MCF 10A (cell line): ENCODE results near the gene CPEB2. TPM values are rescaled to one million over a fixed set of nuclear protein-coding genes. Genes with fewer than 3 reads are reported as not detected.

Experiments used
- BruUV-seq: library from RNA; stranded (reverse); fragments of 400-500 nt; replicated peaks from 2 replicates; lab custom pipeline; 2021; lab: Mats Ljungman, UMichigan
- CTCF ChIA-PET: fragments of 300-600 bp; sonication (Branson Sonifier 250); formaldehyde crosslinking; extraction: SDS; loops from one replicate; lab custom pipeline; 2021; ENCODE audit warnings: antibody characterized with exemption, inconsistent platforms; lab: Yijun Ruan, JAX
- POLR2A ChIA-PET: fragments of 300-600, 350-650 bp; sonication (Branson Sonifier 250); formaldehyde crosslinking; extraction: SDS; loops from one replicate; lab custom pipeline; 2020; ENCODE audit warnings: antibody characterized with exemption, inconsistent platforms; lab: Yijun Ruan, JAX
- DNase-seq: peaks from one replicate; pipeline ENCODE4 v3.0.0-alpha.2; 2018; ENCODE audit not compliant: unreplicated experiment
- H3K27ac Mint-ChIP-seq: one replicate; pipeline ENCODE4 v1.8.0; 2022; ENCODE audit warnings: mild to moderate bottlenecking, low read depth, mixed read lengths; ENCODE audit not compliant: unreplicated experiment
- H3K27me3 Mint-ChIP-seq: one replicate; pipeline ENCODE4 v1.8.0; 2022; ENCODE audit warnings: mixed read lengths; ENCODE audit not compliant: insufficient read depth, unreplicated experiment
- H3K36me3 Mint-ChIP-seq: one replicate; pipeline ENCODE4 v1.8.0; 2022; ENCODE audit warnings: mild to moderate bottlenecking, moderate library complexity, mixed read lengths; ENCODE audit not compliant: insufficient read depth, unreplicated experiment
- H3K4me1 Mint-ChIP-seq: one replicate; pipeline ENCODE4 v1.8.0; 2022; ENCODE audit warnings: mixed read lengths; ENCODE audit not compliant: insufficient read depth, unreplicated experiment
- H3K4me3 Mint-ChIP-seq: one replicate; pipeline ENCODE4 v1.8.0; 2022; ENCODE audit warnings: mild to moderate bottlenecking, moderate library complexity, mixed read lengths; ENCODE audit not compliant: unreplicated experiment
- H3K9me3 Mint-ChIP-seq: one replicate; pipeline ENCODE4 v1.8.0; 2022; ENCODE audit warnings: mixed read lengths; ENCODE audit not compliant: unreplicated experiment
- CTCF ChIP-seq: fragments of 200-600 bp; IDR thresholded peaks from one replicate; pipeline ENCODE4 v1.8.0; 2022; ENCODE audit warnings: antibody characterized with exemption, mild to moderate bottlenecking; ENCODE audit not compliant: unreplicated experiment
- intact Hi-C: fragments of 100-400 bp; cut with micrococcal nuclease; formaldehyde crosslinking; loops from 2 replicates; pipeline ENCODE4 v1.14.1; 2022
- total RNA-seq: library from RNA; stranded (reverse); gene quantifications from 2 replicates; pipeline ENCODE4 v1.2.3, GENCODE V29; 2022

Gene CPEB2
- total RNA-seq, 1 experiment from 2014 or later, result 13.8 TPM

DNA sequence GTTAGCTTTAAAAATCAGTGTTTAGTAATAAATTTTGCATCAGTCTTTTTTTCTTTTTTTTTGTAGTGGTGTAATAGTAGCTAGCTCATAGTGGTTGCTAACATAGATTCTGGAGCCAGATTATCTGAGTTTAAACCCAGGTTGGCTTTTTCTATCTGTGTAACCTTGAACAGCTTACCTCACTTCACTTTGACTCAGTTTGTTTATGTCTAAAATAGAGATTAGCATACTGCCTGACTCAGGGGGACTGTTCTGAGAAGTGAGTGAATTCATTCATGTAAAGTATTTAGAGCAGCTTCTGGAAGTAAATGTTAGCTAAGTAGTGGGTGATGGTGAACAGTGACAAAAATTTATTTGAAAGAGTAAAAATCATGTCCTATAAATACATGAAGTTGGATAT lies 32.9 kb downstream of the CPEB2 start:
- intact Hi-C loops, result no loop called here
- Mint-ChIP-seq H3K27me3 (no peaks in the 10 kb centered on the region), H3K9me3 (no peaks in the 10 kb centered on the region), H3K36me3 (peaks cover 8% of the 10 kb centered on the region), H3K4me1 (peaks cover 32% of the 10 kb centered on the region), H3K27ac (no peak overlapping the region), H3K4me3 (no peak overlapping the region)
- POLR2A ChIA-PET, result interaction anchor here (0.7 to 1.8 kb wide), 4 partner anchors 8 to 127 kb away, joined by 3 to 9 read pairs (median 4); no protein-coding TSS in a partner anchor
- DNase-seq, result no peak
- CTCF ChIA-PET, result interaction anchor here (0.6 to 1.6 kb wide), 3 partner anchors 8 to 161 kb away, joined by 3 to 5 read pairs (median 3); no protein-coding TSS in a partner anchor
- no TSS peak for BruUV-seq
- TF ChIP-seq CTCF, result no peak

GRCh38 chr4:15037923-15038541 lies 35.8 kb downstream of the CPEB2 start:
- peaks cover 36% of the 10 kb centered on the region for H3K4me1 Mint-ChIP-seq
- H3K27ac Mint-ChIP-seq, result no peak overlapping the region
- POLR2A ChIA-PET, result interaction anchor here (0.6 kb wide), 1 partner anchor 532 kb away, joined by 5 read pairs; no protein-coding TSS in a partner anchor
- no peaks in the 10 kb centered on the region for H3K9me3 Mint-ChIP-seq
- intact Hi-C loops, result no loop called here
- DNase-seq, result no peak
- CTCF ChIA-PET, result interaction anchor here (1.3 to 1.6 kb wide), 2 partner anchors 125 to 158 kb away, joined by 4 to 5 read pairs; no protein-coding TSS in a partner anchor
- H3K27me3 Mint-ChIP-seq, result no peaks in the 10 kb centered on the region
- peaks cover 24% of the 10 kb centered on the region for H3K36me3 Mint-ChIP-seq
- H3K4me3 Mint-ChIP-seq, result no peak overlapping the region
- TF ChIP-seq CTCF, result no peak
- no TSS peak for BruUV-seq

DNA sequence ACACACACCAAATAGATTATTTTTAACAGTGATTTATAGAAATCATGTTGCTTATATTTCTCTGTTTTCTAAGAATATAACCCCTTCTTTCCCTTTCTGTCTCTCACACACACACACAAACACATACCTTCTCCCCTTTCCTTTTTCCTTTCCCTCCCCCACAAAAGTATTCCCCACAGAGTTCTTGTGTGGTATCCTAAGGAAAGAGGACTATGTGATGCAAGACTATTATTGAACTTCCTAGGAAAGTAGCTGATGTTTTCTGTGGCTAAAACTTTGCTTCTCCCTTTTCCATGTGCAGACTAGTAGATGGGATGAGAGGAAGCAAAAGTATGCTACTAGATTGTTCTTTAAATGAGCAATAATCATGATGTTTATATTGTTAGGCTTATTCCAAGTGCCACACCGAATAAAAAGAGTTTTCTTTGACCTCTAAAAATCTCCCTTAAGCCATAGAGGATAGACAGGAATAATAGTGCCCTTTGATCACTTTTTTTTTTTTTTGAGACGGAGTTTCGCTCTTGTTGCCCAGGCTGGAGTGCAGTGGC lies 38.7 kb downstream of the CPEB2 start:
- no TSS peak for BruUV-seq
- Mint-ChIP-seq H3K4me1 (peaks cover 21% of the 10 kb centered on the region), H3K4me3 (no peak overlapping the region), H3K27ac (peak overlapping the region; percentile 66), H3K9me3 (no peaks in the 10 kb centered on the region), H3K36me3 (peaks cover 32% of the 10 kb centered on the region), H3K27me3 (no peaks in the 10 kb centered on the region)
- intact Hi-C loops, result no loop called here
- CTCF ChIA-PET, result interaction anchor here (0.5 to 1.5 kb wide), 5 partner anchors 109 to 1409 kb away, joined by 3 to 11 read pairs (median 4); no protein-coding TSS in a partner anchor
- no peak for DNase-seq
- POLR2A ChIA-PET, result interaction anchor here (0.6 kb wide), 1 partner anchor 29 kb away, joined by 3 read pairs; no protein-coding TSS in a partner anchor
- TF ChIP-seq CTCF, result no peak

GRCh38 chr4:15042529-15043167 lies 40.4 kb downstream of the CPEB2 start:
- peaks cover 32% of the 10 kb centered on the region for H3K36me3 Mint-ChIP-seq
- peaks cover 21% of the 10 kb centered on the region for H3K4me1 Mint-ChIP-seq
- TF ChIP-seq CTCF, result no peak
- no peak overlapping the region for H3K4me3 Mint-ChIP-seq
- DNase-seq, result no peak
- CTCF ChIA-PET, result interaction anchor here (0.6 to 1.5 kb wide), 6 partner anchors 8 to 1394 kb away, joined by 3 to 11 read pairs (median 3); no protein-coding TSS in a partner anchor
- intact Hi-C loops, result loop anchor here (1.0 kb wide), 1 partner anchor 120 kb away; no protein-coding TSS in a partner anchor
- H3K9me3 Mint-ChIP-seq, result no peaks in the 10 kb centered on the region
- H3K27me3 Mint-ChIP-seq, result no peaks in the 10 kb centered on the region
- no TSS peak for BruUV-seq
- POLR2A ChIA-PET, result interaction anchor here (0.9 to 1.8 kb wide), 5 partner anchors 8 to 186 kb away, joined by 3 to 9 read pairs (median 5); no protein-coding TSS in a partner anchor
- H3K27ac Mint-ChIP-seq, result peak overlapping the region; percentile 25
